Subcutaneous adipose tissue (tissue), 4 donors: Measurements from ENCODE around the gene SPATS2. TPM values are rescaled to one million over a fixed set of nuclear protein-coding genes. Genes with fewer than 3 reads are reported as not detected.

Source experiments
- total RNA-seq, 4 donors: library from RNA; depleted of rRNA; stranded (reverse); fragments of >200 nt; gene quantifications; one replicate each; pipeline ENCODE4 v1.1.0, GENCODE V29; 2016
- TF ChIP-seq, protein P1 (sequence below): fragments of 450-650 bp; IDR thresholded peaks from one replicate; pipeline ENCODE4 v1.5.1; 2016; ENCODE audit warnings: low read depth, mild to moderate bottlenecking, control low read depth, antibody characterized with exemption, moderate library complexity

Gene SPATS2
- total RNA-seq, 4 donors from 2014 or later, result 10.1 to 19.5 (median 12.3) TPM

DNA sequence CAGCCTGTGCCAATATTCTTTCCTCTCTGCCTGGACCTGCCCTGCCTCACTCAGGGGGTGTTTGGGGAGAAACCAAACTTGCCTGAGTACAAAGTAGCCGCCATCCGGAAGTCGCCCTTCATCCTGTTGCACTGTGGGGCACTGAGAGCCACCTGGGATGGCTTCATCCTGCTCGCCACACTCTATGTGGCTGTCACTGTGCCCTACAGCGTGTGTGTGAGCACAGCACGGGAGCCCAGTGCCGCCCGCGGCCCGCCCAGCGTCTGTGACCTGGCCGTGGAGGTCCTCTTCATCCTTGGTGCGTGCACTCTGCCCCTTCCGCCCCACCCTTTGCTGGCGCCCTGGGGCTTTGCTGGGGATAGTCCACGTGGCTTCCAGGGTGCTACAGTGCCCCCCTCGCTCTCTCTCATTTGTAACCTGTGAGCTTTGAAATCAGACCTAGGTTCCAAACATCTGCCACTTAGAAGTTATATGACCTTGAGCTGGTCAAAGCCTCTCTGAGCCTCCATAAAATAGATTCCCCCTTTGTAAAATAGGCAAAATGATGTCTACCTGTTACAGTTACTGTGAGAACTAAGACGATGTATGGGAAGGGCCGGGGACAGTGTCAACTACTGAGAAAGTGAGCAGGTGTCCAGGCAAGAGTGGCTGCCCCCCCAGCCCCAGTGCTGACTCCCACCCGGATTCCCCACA is 176.1 kb downstream of the SPATS2 start:
- TF ChIP-seq, protein P1, sequence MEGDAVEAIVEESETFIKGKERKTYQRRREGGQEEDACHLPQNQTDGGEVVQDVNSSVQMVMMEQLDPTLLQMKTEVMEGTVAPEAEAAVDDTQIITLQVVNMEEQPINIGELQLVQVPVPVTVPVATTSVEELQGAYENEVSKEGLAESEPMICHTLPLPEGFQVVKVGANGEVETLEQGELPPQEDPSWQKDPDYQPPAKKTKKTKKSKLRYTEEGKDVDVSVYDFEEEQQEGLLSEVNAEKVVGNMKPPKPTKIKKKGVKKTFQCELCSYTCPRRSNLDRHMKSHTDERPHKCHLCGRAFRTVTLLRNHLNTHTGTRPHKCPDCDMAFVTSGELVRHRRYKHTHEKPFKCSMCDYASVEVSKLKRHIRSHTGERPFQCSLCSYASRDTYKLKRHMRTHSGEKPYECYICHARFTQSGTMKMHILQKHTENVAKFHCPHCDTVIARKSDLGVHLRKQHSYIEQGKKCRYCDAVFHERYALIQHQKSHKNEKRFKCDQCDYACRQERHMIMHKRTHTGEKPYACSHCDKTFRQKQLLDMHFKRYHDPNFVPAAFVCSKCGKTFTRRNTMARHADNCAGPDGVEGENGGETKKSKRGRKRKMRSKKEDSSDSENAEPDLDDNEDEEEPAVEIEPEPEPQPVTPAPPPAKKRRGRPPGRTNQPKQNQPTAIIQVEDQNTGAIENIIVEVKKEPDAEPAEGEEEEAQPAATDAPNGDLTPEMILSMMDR, result no peak

DNA sequence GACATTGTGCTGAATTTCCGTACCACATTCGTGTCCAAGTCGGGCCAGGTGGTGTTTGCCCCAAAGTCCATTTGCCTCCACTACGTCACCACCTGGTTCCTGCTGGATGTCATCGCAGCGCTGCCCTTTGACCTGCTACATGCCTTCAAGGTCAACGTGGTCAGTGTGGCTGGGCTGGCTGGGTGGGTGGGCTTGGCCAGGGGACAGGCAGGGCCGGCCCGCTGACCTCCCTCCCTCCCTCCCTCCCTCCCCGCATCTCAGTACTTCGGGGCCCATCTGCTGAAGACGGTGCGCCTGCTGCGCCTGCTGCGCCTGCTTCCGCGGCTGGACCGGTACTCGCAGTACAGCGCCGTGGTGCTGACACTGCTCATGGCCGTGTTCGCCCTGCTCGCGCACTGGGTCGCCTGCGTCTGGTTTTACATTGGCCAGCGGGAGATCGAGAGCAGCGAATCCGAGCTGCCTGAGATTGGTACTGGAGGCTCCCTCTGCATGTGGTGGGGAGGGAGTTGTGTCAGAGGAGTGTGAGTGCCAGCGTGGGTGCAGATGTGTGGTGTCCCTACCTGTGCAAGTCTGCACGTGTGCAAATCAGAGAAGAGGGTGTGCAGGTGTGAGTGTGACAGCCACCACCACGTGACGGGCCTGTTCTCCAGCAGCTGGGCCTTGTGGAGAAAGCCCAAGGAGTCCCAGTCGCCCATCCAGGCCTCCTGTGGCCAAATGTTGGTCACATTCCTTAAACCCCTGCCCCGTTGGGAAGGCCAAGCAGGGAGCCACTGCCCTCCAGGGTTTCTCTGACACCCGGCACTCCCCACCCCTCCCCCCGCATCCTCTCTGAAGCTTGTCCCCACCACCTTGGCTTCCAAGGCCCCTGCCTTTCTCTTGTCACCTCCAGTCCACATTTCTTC is 176.9 kb downstream of the SPATS2 start:
- TF ChIP-seq, protein P1, result no peak

DNA sequence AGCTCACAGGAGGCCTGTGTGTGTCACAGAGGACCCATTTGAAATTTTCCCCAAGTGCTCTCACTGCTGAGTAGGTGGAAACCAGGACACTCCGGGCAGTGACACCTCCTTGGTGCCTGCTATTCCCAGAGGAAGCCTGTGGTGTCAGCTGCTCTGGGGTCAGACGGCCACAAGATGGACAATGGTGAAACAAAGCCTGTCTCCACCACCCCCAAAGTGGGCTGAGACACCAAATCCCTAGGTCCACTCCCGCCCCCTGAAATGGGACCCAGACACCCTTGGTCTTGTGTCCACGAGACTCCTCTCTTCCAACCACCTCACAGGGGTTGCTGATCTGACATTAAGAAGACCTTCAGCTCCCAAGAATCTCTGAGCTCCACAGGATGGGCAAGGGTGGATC is 178.6 kb downstream of the SPATS2 start:
- TF ChIP-seq, protein P1, result no peak

DNA sequence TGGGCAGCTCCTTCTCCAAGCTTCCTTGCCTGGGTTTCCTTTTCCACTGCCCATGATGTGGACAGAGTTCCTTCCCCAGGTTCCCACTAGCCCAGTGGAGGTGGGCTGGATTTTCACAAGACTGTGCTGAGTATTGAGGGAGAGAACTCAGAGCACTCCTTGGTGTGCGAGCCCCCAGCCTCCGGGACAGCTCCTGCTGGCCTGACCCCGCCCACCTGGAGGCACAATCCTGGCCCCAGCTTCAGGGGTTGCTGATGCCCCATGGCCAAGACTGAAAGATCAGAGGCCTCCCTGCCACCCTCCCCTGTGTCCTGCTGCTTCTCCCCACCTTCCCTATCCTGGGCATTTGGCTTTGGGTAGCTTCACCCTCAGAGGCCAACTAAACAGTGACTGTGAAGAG is 179.2 kb downstream of the SPATS2 start:
- TF ChIP-seq, protein P1, result no peak

DNA sequence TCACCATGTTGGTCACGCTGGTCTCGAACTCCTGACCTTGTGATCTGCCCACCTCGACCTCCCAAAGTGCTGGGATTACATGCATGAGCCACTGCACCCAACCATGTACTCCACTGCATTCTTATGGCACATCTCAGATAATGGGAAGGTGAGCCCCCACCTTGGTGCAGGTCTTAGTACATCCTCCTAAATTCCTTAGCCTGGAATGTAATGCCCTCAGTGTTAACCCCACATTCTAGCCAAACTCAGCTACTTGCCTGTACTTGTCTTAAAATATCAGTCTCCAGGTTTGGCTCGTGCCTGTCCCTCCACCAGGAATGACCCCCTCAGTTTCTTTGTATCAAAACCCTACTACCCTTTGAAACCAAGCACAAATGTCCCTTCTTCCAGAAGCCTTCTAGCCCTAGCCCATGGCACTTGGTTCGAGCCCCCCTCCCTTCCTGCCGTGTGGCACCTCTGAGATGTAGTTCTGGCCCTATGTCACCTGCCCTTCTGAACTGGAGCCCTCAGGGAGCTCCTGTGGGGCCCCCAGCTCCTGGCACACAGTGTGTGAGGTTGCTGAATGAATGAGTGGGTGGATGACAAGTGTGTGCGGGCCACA is 179.9 kb downstream of the SPATS2 start:
- TF ChIP-seq, protein P1, result no peak

DNA sequence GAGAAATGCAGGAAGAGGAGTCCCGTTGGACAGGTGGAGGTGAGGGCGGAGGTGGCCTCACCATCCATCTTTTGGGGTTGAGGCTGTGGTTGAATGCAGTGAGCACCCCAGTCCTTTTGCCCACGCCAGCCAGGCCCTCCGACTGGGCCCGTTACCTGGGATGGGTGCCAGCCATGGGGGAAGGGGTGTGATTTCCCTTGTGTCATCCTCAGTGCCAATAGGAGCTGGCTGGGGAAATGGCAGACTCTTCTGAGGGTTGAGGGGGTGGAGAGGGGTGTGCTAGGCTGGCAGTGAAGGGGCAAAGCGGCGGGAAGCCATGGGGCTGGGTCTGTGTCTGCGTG is 181.2 kb downstream of the SPATS2 start:
- TF ChIP-seq, protein P1, result no peak
